ENCODE measurements around the gene VWA3B. TPM values are rescaled to one million over a fixed set of nuclear protein-coding genes. Genes with fewer than 3 reads are reported as not detected.

Gene VWA3B
- total and polyA plus RNA-seq, 2 experiments from 2014 or later = 0.80 TPM; not detected in 1

GRCh38 chr2:98185801-98186200 is 98.8 kb downstream of the VWA3B start:
- Histone ChIP-seq H3K9me2 (replicated peaks; ENCODE audit: insufficient read depth) (no peaks in the 10 kb centered on the region), H3K4me2 (no peak overlapping the region), H3K79me2 (no peaks in the 10 kb centered on the region), H3K27me3 (no peaks in the 10 kb centered on the region), H4K20me1 (ENCODE audit: insufficient read depth, poor library complexity, severe bottlenecking) (no peaks in the 10 kb centered on the region), H3K27ac (no peak overlapping the region), H3K4me1 (ENCODE audit: insufficient read depth) (no peaks in the 10 kb centered on the region), H3K9me3 (ENCODE audit: low read depth) (no peaks in the 10 kb centered on the region), H2AFZ (no peak overlapping the region), H3K4me3 (no peak overlapping the region), H3K36me3 (replicated peaks; ENCODE audit: insufficient read depth, low read depth) (no peaks in the 10 kb centered on the region)
- TF ChIP-seq EZH2 (IDR thresholded peaks at IDR 0.05; ENCODE audit: borderline replicate concordance) (no peak), EZH2phosphoT487 (IDR thresholded peaks at IDR 0.05; ENCODE audit: low read depth, severe bottlenecking, unreplicated experiment) (no peak), CTCF (IDR thresholded peaks at IDR 0.05; ENCODE audit: poor library complexity) (no peak)
- WGBS (ENCODE audit: low lambda C conversion rate, missing lambda C conversion rate) = 80% methylated on average over 5 of the region's 5 CpGs
- DNase-seq (ENCODE audit: low spot score) = no peak

DNA sequence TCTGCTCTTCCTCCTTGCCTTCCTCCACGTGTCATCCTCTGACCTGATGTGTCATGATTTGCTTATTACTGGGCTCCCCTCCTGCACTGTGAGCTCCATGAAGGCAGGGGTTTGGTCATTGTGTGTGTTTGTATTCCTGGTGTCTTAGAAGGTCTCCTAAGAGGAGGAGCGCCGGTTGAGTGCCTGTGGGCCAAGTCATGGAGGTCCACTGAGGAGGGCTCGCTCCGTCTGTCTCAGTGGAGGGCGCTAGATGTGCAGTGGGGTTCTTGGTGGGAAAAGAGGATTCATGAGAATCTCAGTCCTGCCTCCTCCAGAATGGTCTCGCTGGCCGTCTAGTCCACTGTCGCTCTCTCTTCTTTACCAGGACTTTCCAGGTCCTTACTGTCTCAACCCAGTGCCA is 100.2 kb downstream of the VWA3B start:
- DNase-seq (ENCODE audit: low spot score) = no peak
- H3K27ac ChIP-seq = no peak overlapping the region
- H3K4me2 ChIP-seq = no peak overlapping the region
- H3K4me3 ChIP-seq = no peak overlapping the region
- H4K20me1 ChIP-seq (ENCODE audit: insufficient read depth, poor library complexity, severe bottlenecking) = no peaks in the 10 kb centered on the region
- H3K36me3 ChIP-seq (replicated peaks; ENCODE audit: insufficient read depth, low read depth) = no peaks in the 10 kb centered on the region
- H3K79me2 ChIP-seq = no peaks in the 10 kb centered on the region
- H3K27me3 ChIP-seq = no peaks in the 10 kb centered on the region
- no peaks in the 10 kb centered on the region for H3K9me2 ChIP-seq (replicated peaks; ENCODE audit: insufficient read depth)
- no peak for TF ChIP-seq CTCF (IDR thresholded peaks at IDR 0.05; ENCODE audit: poor library complexity)
- TF ChIP-seq EZH2phosphoT487 (IDR thresholded peaks at IDR 0.05; ENCODE audit: low read depth, severe bottlenecking, unreplicated experiment) = no peak
- no peak for TF ChIP-seq EZH2 (IDR thresholded peaks at IDR 0.05; ENCODE audit: borderline replicate concordance)
- no peaks in the 10 kb centered on the region for H3K4me1 ChIP-seq (ENCODE audit: insufficient read depth)
- H3K9me3 ChIP-seq (ENCODE audit: low read depth) = no peaks in the 10 kb centered on the region
- 95% methylated on average over 9 of the region's 9 CpGs for WGBS (ENCODE audit: low lambda C conversion rate, missing lambda C conversion rate)
- no peak overlapping the region for H2AFZ ChIP-seq

- Histone ChIP-seq H3K79me2 (no peaks in the 10 kb centered on the region), H3K9me3 (ENCODE audit: low read depth) (no peaks in the 10 kb centered on the region), H3K27me3 (no peaks in the 10 kb centered on the region), H3K4me3 (no peak overlapping the region), H3K4me2 (no peak overlapping the region), H3K9me2 (replicated peaks; ENCODE audit: insufficient read depth) (no peaks in the 10 kb centered on the region), H2AFZ (no peak overlapping the region), H4K20me1 (ENCODE audit: insufficient read depth, poor library complexity, severe bottlenecking) (no peaks in the 10 kb centered on the region), H3K36me3 (replicated peaks; ENCODE audit: insufficient read depth, low read depth) (no peaks in the 10 kb centered on the region), H3K27ac (no peak overlapping the region), H3K4me1 (ENCODE audit: insufficient read depth) (no peaks in the 10 kb centered on the region)
- WGBS (ENCODE audit: low lambda C conversion rate, missing lambda C conversion rate) = 67% methylated on average over 4 of the region's 4 CpGs
- DNase-seq (ENCODE audit: low spot score) = no peak
- TF ChIP-seq EZH2phosphoT487 (IDR thresholded peaks at IDR 0.05; ENCODE audit: low read depth, severe bottlenecking, unreplicated experiment) (no peak), EZH2 (IDR thresholded peaks at IDR 0.05; ENCODE audit: borderline replicate concordance) (no peak), CTCF (IDR thresholded peaks at IDR 0.05; ENCODE audit: poor library complexity) (no peak)
Measured at GRCh38 chr2:98188351-98189046, 101.5 kb downstream of the VWA3B start.
